ENCODE data around the gene ICAM5. TPM values are rescaled to one million over a fixed set of nuclear protein-coding genes. Genes with fewer than 3 reads are reported as not detected.
A peak's percentile ranks its signal among the peaks of the same experiment; 100 is the strongest.

ICAM5 gene
- total RNA-seq, 1 experiment from 2014 or later: 8.0 TPM

GRCh38 chr19:10290876-10291553, 1.3 kb downstream of the ICAM5 start:
- peak overlapping the region; percentile 82 for H3K4me3 Mint-ChIP-seq
- no peak for ATAC-seq
- peak; percentile 73 for DNase-seq (ENCODE audit: low spot score)
- CTCF ChIA-PET: interaction anchor here (0.6 to 9.0 kb wide), 15 partner anchors 19 to 196 kb away, joined by 3 to 180 read pairs (median 4); partner anchors contain the start of genes CDC37, ICAM1, PDE4A and RAVER1
- peaks cover 98% of the 10 kb centered on the region for H3K27me3 Mint-ChIP-seq (ENCODE audit: low read depth)
- POLR2A ChIA-PET: interaction anchor here (1.0 to 1.7 kb wide), 4 partner anchors 20 to 62 kb away, joined by 3 to 8 read pairs (median 5); partner anchors contain the start of gene ICAM1
- H3K9me3 Mint-ChIP-seq: no peaks in the 10 kb centered on the region
- H3K27ac Mint-ChIP-seq: no peak overlapping the region
- H3K36me3 Mint-ChIP-seq: no peaks in the 10 kb centered on the region
- H3K4me1 Mint-ChIP-seq: peaks cover 42% of the 10 kb centered on the region
- TF ChIP-seq USF1 (CRISPR knock-in tag; IDR thresholded peaks at IDR 0.05): no peak
- no peak for TF ChIP-seq CREB1 (CRISPR knock-in tag; IDR thresholded peaks at IDR 0.05)
- TF ChIP-seq ZNF425 (CRISPR knock-in tag; conservative IDR thresholded peaks at IDR 0.05): no peak
- no peak for TF ChIP-seq HMGA2 (CRISPR knock-in tag; IDR thresholded peaks at IDR 0.05)
- TF ChIP-seq STAT6 (CRISPR knock-in tag; conservative IDR thresholded peaks at IDR 0.05; ENCODE audit: low read depth): no peak
- TF ChIP-seq FOXP1 (CRISPR knock-in tag; IDR thresholded peaks at IDR 0.05; ENCODE audit: borderline replicate concordance): peak; percentile 59; the same call in 1 of the 2 replicates
- TF ChIP-seq ZNF423 (CRISPR knock-in tag; IDR thresholded peaks at IDR 0.05): no peak
- TF ChIP-seq OVOL2 (CRISPR knock-in tag; IDR thresholded peaks at IDR 0.05; ENCODE audit: borderline replicate concordance): no peak
- no peak for TF ChIP-seq ATF2 (CRISPR knock-in tag; IDR thresholded peaks at IDR 0.05; ENCODE audit: borderline replicate concordance, low read depth)
- TF ChIP-seq ZMAT4 (CRISPR knock-in tag; IDR thresholded peaks at IDR 0.05): no peak
- TF ChIP-seq ESRRA (CRISPR knock-in tag; IDR thresholded peaks at IDR 0.05; ENCODE audit: borderline replicate concordance): no peak
- no peak for TF ChIP-seq GABPB1 (CRISPR knock-in tag; IDR thresholded peaks at IDR 0.05)
- TF ChIP-seq FOXJ3 (CRISPR knock-in tag; IDR thresholded peaks at IDR 0.05; ENCODE audit: borderline replicate concordance): no peak
- no peak for TF ChIP-seq ATF3 (CRISPR knock-in tag; conservative IDR thresholded peaks at IDR 0.05)
- TF ChIP-seq MAX (CRISPR knock-in tag; IDR thresholded peaks at IDR 0.05): no peak
- TF ChIP-seq CDX4 (CRISPR knock-in tag; IDR thresholded peaks at IDR 0.05; ENCODE audit: borderline replicate concordance): no peak
- 0 out of 2 replicates have a peak, but pooled peaks have one; percentile 24 for TF ChIP-seq TCF7 (CRISPR knock-in tag; IDR thresholded peaks at IDR 0.05; ENCODE audit: low read depth)
- no peak for TF ChIP-seq PRRX2 (CRISPR knock-in tag; IDR thresholded peaks at IDR 0.05)
- TF ChIP-seq FOXP4 (CRISPR knock-in tag; IDR thresholded peaks at IDR 0.05): no peak
- TF ChIP-seq ZBTB21 (CRISPR knock-in tag; IDR thresholded peaks at IDR 0.05; ENCODE audit: borderline replicate concordance): no peak
- no peak for TF ChIP-seq RORB (CRISPR knock-in tag; IDR thresholded peaks at IDR 0.05)
- no peak for TF ChIP-seq TEAD1 (CRISPR knock-in tag; IDR thresholded peaks at IDR 0.05)
- no peak for TF ChIP-seq ZNF512 (CRISPR knock-in tag; IDR thresholded peaks at IDR 0.05; ENCODE audit: borderline replicate concordance)
- no peak for TF ChIP-seq KAT7 (CRISPR knock-in tag; IDR thresholded peaks at IDR 0.05; ENCODE audit: borderline replicate concordance)

Data from WTC11 (cell line).